Skin epidermis (tissue), 12 donors: ENCODE measurements around the gene ZNF628.
"Not testable (repeated sequence)": the region's sequence is repeated elsewhere in the genome, so short reads cannot be mapped to it uniquely, and the experiment has no call there.

Source experiments
- H3K27ac ChIP-seq, 21 experiments: fragments of 200-600 bp; sonication (generic) in 11 of 21; one replicate each; pipeline ENCODE4 v1.5.0; 2020; ENCODE audit warnings: mild to moderate bottlenecking in 3 of 21, inconsistent platforms in 2 of 21, moderate library complexity in 2 of 21
- H3K4me3 ChIP-seq, 7 experiments: fragments of 200-600 bp; sonication (generic) in 2 of 7; one replicate each; pipeline ENCODE4 v1.5.0; 2020; ENCODE audit warnings: inconsistent platforms in 2 of 7, mild to moderate bottlenecking in 2 of 7, moderate library complexity in 1 of 7

The ZNF628 gene

GRCh38 chr19:55492362-55492944 lies 16.0 kb downstream of the ZNF628 start:
- Histone ChIP-seq H3K27ac (peak overlapping the region in 1 of 21 experiments; percentile 31), H3K4me3 (no peak overlapping the region)

- Histone ChIP-seq H3K27ac (peak overlapping the region in 17 of 21 experiments; percentile 16 to 88 (median 59)), H3K4me3 (peak overlapping the region in 3 of 7 experiments; percentile 15 to 33 (median 25))
Measured at GRCh38 chr19:55493052-55493644, 16.7 kb downstream of the ZNF628 start.

GRCh38 chr19:55493645-55494171 lies 17.3 kb downstream of the ZNF628 start:
- peak overlapping the region in 4 of 7 experiments; percentile 15 to 33 (median 21) for H3K4me3 ChIP-seq
- H3K27ac ChIP-seq: peak overlapping the region in 18 of 21 experiments; percentile 16 to 88 (median 66)

- peak overlapping the region in 6 of 7 experiments; percentile 11 to 33 (median 20) for H3K4me3 ChIP-seq
- peak overlapping the region in 18 of 21 experiments; percentile 9 to 88 (median 60) for H3K27ac ChIP-seq
Measured at GRCh38 chr19:55494172-55494761, 17.9 kb downstream of the ZNF628 start.

- H3K27ac ChIP-seq: no peak overlapping the region
Measured at GRCh38 chr19:55495646-55496349, 19.4 kb downstream of the ZNF628 start.

GRCh38 chr19:55496820-55497219 lies 20.4 kb downstream of the ZNF628 start:
- H3K27ac ChIP-seq: not testable (repeated sequence)

More at GRCh38 chr19:55495646-55496349, 19.4 kb downstream of the ZNF628 start:
- H3K4me3 ChIP-seq: no peak overlapping the region

GRCh38 chr19:55497763-55498162 lies 21.3 kb downstream of the ZNF628 start:
- Histone ChIP-seq H3K27ac (no peak overlapping the region), H3K4me3 (no peak overlapping the region)

More at GRCh38 chr19:55496820-55497219, 20.4 kb downstream of the ZNF628 start:
- not testable (repeated sequence) for H3K4me3 ChIP-seq

GRCh38 chr19:55498246-55498840 lies 21.9 kb downstream of the ZNF628 start:
- H3K27ac ChIP-seq: no peak overlapping the region
- no peak overlapping the region for H3K4me3 ChIP-seq

- Histone ChIP-seq H3K27ac (peak overlapping the region in 1 of 21 experiments; percentile 37), H3K4me3 (no peak overlapping the region)
Measured at GRCh38 chr19:55500368-55500952, 24.0 kb downstream of the ZNF628 start.

- H3K4me3 ChIP-seq: no peak overlapping the region
- H3K27ac ChIP-seq: no peak overlapping the region
Measured at GRCh38 chr19:55502197-55502952, 26.0 kb downstream of the ZNF628 start.

- H3K4me3 ChIP-seq: peak overlapping the region in 3 of 7 experiments; percentile 13 to 44 (median 41)
- H3K27ac ChIP-seq: no peak overlapping the region
Measured at GRCh38 chr19:55503157-55503501, 26.7 kb downstream of the ZNF628 start.

- Histone ChIP-seq H3K4me3 (peak overlapping the region; percentile 13 to 44 (median 30)), H3K27ac (peak overlapping the region in 11 of 21 experiments; percentile 38 to 84 (median 64))
Measured at GRCh38 chr19:55503502-55504251, 27.3 kb downstream of the ZNF628 start.

GRCh38 chr19:55504252-55504603 lies 27.8 kb downstream of the ZNF628 start:
- peak overlapping the region in 6 of 7 experiments; percentile 13 to 44 (median 30) for H3K4me3 ChIP-seq
- H3K27ac ChIP-seq: peak overlapping the region in 5 of 21 experiments; percentile 45 to 84 (median 66)

GRCh38 chr19:55504981-55505380 lies 28.6 kb downstream of the ZNF628 start:
- Histone ChIP-seq H3K27ac (no peak overlapping the region), H3K4me3 (no peak overlapping the region)

- H3K4me3 ChIP-seq: no peak overlapping the region
- no peak overlapping the region for H3K27ac ChIP-seq
Measured at GRCh38 chr19:55508120-55508519, 31.7 kb downstream of the ZNF628 start.

GRCh38 chr19:55516878-55517620 lies 40.6 kb downstream of the ZNF628 start:
- Histone ChIP-seq H3K4me3 (peak overlapping the region; percentile 21 to 48 (median 27)), H3K27ac (peak overlapping the region in 20 of 21 experiments; percentile 36 to 91 (median 83))
